ENCODE measurements around the gene MFSD6. TPM values are rescaled to one million over a fixed set of nuclear protein-coding genes. Genes with fewer than 3 reads are reported as not detected.

The MFSD6 gene
- total RNA-seq, 1 donor from 2014 or later, result 1.5 TPM

- no peak overlapping the region for H3K4me3 Mint-ChIP-seq
- DNase-seq (ENCODE audit: low read depth, low spot score), result no peak
- no peak for TF ChIP-seq CTCF (conservative IDR thresholded peaks at IDR 0.05)
- no peak overlapping the region for H3K27ac Mint-ChIP-seq (ENCODE audit: unreplicated experiment)
- no peaks in the 10 kb centered on the region for H3K27me3 Mint-ChIP-seq (ENCODE audit: low read depth)
- peaks cover 3% of the 10 kb centered on the region for H3K9me3 Mint-ChIP-seq
- H3K4me1 Mint-ChIP-seq, result peaks cover 6% of the 10 kb centered on the region
- H3K36me3 Mint-ChIP-seq (ENCODE audit: low read depth), result no peaks in the 10 kb centered on the region
Measured at GRCh38 chr2:190376083-190376482, 32.1 kb upstream of the MFSD6 start.

- no peak for DNase-seq (ENCODE audit: low read depth, low spot score)
- no peak for TF ChIP-seq CTCF (conservative IDR thresholded peaks at IDR 0.05)
- Mint-ChIP-seq H3K4me3 (no peak overlapping the region), H3K27ac (ENCODE audit: unreplicated experiment) (no peak overlapping the region), H3K36me3 (ENCODE audit: low read depth) (no peaks in the 10 kb centered on the region), H3K4me1 (peaks cover 6% of the 10 kb centered on the region), H3K9me3 (peaks cover 3% of the 10 kb centered on the region), H3K27me3 (ENCODE audit: low read depth) (no peaks in the 10 kb centered on the region)
Measured at GRCh38 chr2:190376591-190377245, 31.4 kb upstream of the MFSD6 start.

- DNase-seq (ENCODE audit: low read depth, low spot score), result no peak
- Mint-ChIP-seq H3K27me3 (ENCODE audit: low read depth) (no peaks in the 10 kb centered on the region), H3K36me3 (ENCODE audit: low read depth) (no peaks in the 10 kb centered on the region), H3K27ac (ENCODE audit: unreplicated experiment) (no peak overlapping the region), H3K9me3 (peaks cover 3% of the 10 kb centered on the region), H3K4me1 (no peaks in the 10 kb centered on the region), H3K4me3 (no peak overlapping the region)
- no peak for TF ChIP-seq CTCF (conservative IDR thresholded peaks at IDR 0.05)
Measured at GRCh38 chr2:190378880-190379237, 29.3 kb upstream of the MFSD6 start.

GRCh38 chr2:190379249-190379964, 28.7 kb upstream of the MFSD6 start:
- DNase-seq (ENCODE audit: low read depth, low spot score), result no peak
- Mint-ChIP-seq H3K4me1 (no peaks in the 10 kb centered on the region), H3K9me3 (peaks cover 3% of the 10 kb centered on the region), H3K4me3 (no peak overlapping the region), H3K27ac (ENCODE audit: unreplicated experiment) (no peak overlapping the region), H3K27me3 (ENCODE audit: low read depth) (no peaks in the 10 kb centered on the region), H3K36me3 (ENCODE audit: low read depth) (no peaks in the 10 kb centered on the region)
- no peak for TF ChIP-seq CTCF (conservative IDR thresholded peaks at IDR 0.05)

- Mint-ChIP-seq H3K4me3 (no peak overlapping the region), H3K4me1 (no peaks in the 10 kb centered on the region), H3K9me3 (peaks cover 3% of the 10 kb centered on the region), H3K36me3 (ENCODE audit: low read depth) (no peaks in the 10 kb centered on the region), H3K27ac (ENCODE audit: unreplicated experiment) (no peak overlapping the region), H3K27me3 (ENCODE audit: low read depth) (no peaks in the 10 kb centered on the region)
- no peak for TF ChIP-seq CTCF (conservative IDR thresholded peaks at IDR 0.05)
- DNase-seq (ENCODE audit: low read depth, low spot score), result no peak
Measured at GRCh38 chr2:190380962-190381412, 27.2 kb upstream of the MFSD6 start.
